OCI-M2 (cell line): Measurements from ENCODE around the gene VCPKMT.

ENCODE experiments used
- DNase-seq: peaks from one replicate; lab custom pipeline; 2025; ENCODE audit not compliant: unreplicated experiment; lab: John Stamatoyannopoulos, UW

The VCPKMT gene

GRCh38 chr14:50067723-50068495 lies 48.5 kb downstream of the VCPKMT start:
- DNase-seq, result no peak

DNA sequence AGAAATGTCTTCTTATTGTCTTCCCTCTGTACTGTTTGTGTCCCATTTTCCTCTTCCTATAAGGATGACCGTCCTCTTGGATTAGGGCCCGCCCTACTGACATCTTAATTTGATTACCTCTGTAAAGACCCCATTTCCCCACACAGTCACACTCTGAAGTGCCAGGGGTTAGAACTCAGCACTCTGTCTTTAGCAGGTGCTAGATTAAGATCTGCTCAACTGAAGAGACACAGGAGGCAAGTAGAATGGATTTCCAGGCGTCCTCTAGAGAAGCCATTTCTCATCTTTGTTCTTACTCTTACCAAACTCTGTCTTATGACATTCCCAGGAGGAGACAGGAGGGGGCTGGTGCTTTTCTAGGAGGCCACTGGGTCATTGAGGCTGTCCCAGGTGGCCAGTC lies 50.8 kb downstream of the VCPKMT start:
- DNase-seq, result no peak

DNA sequence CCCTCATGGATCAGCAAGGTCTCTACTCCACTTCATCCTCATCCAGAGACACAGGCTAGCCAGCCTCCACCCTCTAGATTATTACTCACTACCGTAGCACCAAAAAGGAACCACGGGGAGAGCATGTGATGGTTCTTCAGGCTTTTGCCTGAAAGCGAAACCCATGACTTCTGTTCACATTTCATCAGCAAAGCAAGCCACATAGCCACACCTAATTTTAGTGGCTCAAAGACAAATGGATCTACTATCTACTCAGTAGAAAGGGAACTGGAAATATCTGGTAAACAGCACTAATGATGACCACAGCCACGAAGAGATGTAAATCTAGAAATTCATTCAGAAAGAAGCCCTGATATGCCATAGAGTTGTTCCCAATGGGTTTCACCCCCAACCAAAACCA lies 51.4 kb downstream of the VCPKMT start:
- DNase-seq, result no peak

- no peak for DNase-seq
Observed at GRCh38 chr14:50063876-50064420, 52.4 kb downstream of the VCPKMT start.

- no peak for DNase-seq
Observed at GRCh38 chr14:50062438-50063085, 53.8 kb downstream of the VCPKMT start.

- DNase-seq, result no peak
Observed at GRCh38 chr14:50061664-50062437, 54.5 kb downstream of the VCPKMT start.

- DNase-seq, result no peak
Observed at GRCh38 chr14:50060871-50061663, 55.3 kb downstream of the VCPKMT start.

DNA sequence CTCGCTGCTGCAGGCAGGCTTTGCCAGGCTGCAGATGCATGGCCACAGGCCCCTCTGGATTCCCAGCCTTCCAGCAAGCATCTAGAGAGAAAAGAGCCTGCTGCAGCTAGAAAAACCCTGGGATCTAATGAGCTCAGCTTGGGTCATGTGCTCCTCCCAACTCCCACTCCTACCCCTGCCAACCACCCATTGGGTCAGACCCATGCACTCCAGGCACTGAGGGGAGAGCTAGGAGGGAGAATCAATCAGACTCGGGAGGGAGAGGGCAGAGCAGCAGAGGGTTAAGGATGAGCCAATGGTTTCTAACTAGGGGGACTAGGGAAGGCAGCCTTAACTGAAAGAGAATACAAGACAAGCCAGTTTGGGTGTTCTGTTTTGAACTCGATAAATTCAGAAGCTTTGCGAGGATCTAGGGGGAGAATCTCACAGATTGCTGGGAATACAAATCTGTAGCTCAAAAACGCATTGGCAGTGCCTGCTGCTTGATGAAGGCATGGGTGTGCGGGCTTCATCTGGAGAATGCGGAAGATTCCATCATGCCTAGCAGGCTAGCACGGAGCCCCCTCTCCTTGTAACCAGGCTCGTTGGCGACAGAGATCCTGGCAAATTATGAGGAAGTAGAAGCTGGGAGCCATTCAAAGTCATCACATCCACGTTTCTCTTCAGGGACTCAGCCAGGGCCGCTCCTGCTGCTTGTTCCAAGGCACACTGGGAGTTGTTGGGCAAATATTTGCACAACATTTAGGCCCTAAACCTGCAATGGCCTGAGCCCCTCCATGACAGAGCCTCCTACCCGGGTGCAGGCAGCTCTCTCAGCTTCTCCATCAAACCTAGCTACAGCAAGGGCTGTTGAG lies 56.4 kb downstream of the VCPKMT start:
- DNase-seq, result no peak
